Kidney epithelial cell (primary cell): ENCODE measurements around the gene KRT81. TPM values are rescaled to one million over a fixed set of nuclear protein-coding genes. Genes with fewer than 3 reads are reported as not detected.

ENCODE experiments used
- DNase-seq: peaks from one replicate; pipeline ENCODE4 v3.0.0-alpha.2; 2010; ENCODE audit warnings: low read depth
- H3K27me3 ChIP-seq: 2 replicates; pipeline ENCODE4 v1.6.0; 2011; ENCODE audit warnings: low read length; ENCODE audit not compliant: control insufficient read depth, insufficient read depth
- H3K36me3 ChIP-seq: 2 replicates; pipeline ENCODE4 v1.5.1; 2011; ENCODE audit warnings: low read length; ENCODE audit not compliant: control insufficient read depth, insufficient read depth
- H3K4me3 ChIP-seq: 2 replicates; pipeline ENCODE4 v1.5.1; 2011; ENCODE audit warnings: low read depth, mild to moderate bottlenecking, control low read depth, low read length
- total RNA-seq: library from RNA; depleted of rRNA; stranded (reverse); fragments of >200 nt; gene quantifications from 2 replicates; pipeline ENCODE4 v1.2.3, GENCODE V29; 2015
- TF ChIP-seq, protein P1 (sequence below): IDR thresholded peaks from 2 replicates; pipeline ENCODE4 v1.5.1; 2011; ENCODE audit warnings: mild to moderate bottlenecking, moderate library complexity, low read length, control low read depth, inconsistent platforms; ENCODE audit not compliant: insufficient read depth, poor library complexity, severe bottlenecking

The KRT81 gene
- total RNA-seq = 239 and 244 TPM in 2 replicates

- TF ChIP-seq, protein P1, sequence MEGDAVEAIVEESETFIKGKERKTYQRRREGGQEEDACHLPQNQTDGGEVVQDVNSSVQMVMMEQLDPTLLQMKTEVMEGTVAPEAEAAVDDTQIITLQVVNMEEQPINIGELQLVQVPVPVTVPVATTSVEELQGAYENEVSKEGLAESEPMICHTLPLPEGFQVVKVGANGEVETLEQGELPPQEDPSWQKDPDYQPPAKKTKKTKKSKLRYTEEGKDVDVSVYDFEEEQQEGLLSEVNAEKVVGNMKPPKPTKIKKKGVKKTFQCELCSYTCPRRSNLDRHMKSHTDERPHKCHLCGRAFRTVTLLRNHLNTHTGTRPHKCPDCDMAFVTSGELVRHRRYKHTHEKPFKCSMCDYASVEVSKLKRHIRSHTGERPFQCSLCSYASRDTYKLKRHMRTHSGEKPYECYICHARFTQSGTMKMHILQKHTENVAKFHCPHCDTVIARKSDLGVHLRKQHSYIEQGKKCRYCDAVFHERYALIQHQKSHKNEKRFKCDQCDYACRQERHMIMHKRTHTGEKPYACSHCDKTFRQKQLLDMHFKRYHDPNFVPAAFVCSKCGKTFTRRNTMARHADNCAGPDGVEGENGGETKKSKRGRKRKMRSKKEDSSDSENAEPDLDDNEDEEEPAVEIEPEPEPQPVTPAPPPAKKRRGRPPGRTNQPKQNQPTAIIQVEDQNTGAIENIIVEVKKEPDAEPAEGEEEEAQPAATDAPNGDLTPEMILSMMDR = no peak
- H3K4me3 ChIP-seq = no peak within 1 kb of the TSS
Observed at GRCh38 chr12:52291267-52291935, at the start of gene KRT81. Gene KRT81, minus strand, starts transcription at chr12:52291534. Its CDS starts 69 bp downstream, at chr12:52291465.

GRCh38 chr12:52338241-52338960, 47.1 kb upstream of the KRT81 start:
- TF ChIP-seq, protein P1 = no peak
- DNase-seq = no peak
- Histone ChIP-seq H3K4me3 (no peak overlapping the region), H3K27me3 (no peaks in the 10 kb centered on the region), H3K36me3 (no peaks in the 10 kb centered on the region)

More at GRCh38 chr12:52291267-52291935, at the start of gene KRT81:
- Histone ChIP-seq H3K36me3 (no peaks in the 10 kb centered on the region), H3K27me3 (peaks cover 9% of the 10 kb centered on the region)
- no peak for DNase-seq

DNA sequence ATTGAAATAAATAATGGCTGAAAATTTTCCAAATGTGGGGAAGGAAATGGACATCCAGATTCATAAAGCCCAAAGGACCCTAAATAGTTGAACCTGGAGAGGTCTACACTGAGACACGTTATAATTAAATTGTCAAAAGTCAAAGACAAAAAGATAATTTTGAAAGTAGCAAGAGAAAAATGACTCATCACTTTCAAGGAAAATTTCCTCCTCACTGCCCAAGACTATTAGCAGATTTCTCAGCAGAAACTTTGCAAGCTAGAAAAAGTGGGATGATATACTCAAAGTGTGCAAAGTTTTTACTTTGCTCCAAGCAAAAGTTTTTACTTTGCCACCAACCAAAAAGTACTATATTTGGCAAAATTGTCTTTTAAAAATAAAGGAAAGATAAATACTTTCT, 45.7 kb upstream of the KRT81 start:
- no peak for DNase-seq
- TF ChIP-seq, protein P1 = no peak
- H3K27me3 ChIP-seq = no peaks in the 10 kb centered on the region
- no peaks in the 10 kb centered on the region for H3K36me3 ChIP-seq
- H3K4me3 ChIP-seq = no peak overlapping the region

DNA sequence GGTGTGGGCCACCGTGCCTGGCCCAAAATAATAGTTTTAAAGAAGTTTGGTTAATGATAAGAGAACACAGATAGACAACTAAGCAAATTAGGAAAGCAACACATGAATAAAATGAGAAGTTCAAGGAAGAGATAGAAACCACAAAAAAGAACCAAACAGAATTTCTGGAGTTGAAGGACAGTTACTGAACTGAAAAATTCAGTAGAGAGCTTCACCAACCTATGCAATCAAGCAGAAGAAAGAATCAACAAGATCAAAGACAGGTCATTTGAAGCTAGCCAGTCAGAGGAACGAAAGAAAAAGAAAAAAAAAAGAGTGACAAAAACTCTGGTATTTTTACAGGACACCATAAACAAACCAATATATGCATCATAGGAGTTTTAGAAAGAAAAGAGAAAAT, 45.3 kb upstream of the KRT81 start:
- H3K27me3 ChIP-seq = no peaks in the 10 kb centered on the region

GRCh38 chr12:52335598-52336262, 44.4 kb upstream of the KRT81 start:
- Histone ChIP-seq H3K4me3 (no peak overlapping the region), H3K36me3 (no peaks in the 10 kb centered on the region), H3K27me3 (peaks cover 2% of the 10 kb centered on the region)
- TF ChIP-seq, protein P1 = no peak
- no peak for DNase-seq

More for the DNA sequence above, 45.3 kb upstream of the KRT81 start:
- DNase-seq = no peak
- H3K4me3 ChIP-seq = no peak overlapping the region
- H3K36me3 ChIP-seq = no peaks in the 10 kb centered on the region
- TF ChIP-seq, protein P1 = no peak
